B cell (primary cell): ENCODE measurements around the gene TNIK. TPM values are rescaled to one million over a fixed set of nuclear protein-coding genes. Genes with fewer than 3 reads are reported as not detected.

Experiments used
- ATAC-seq: fragments of 200-7000 bp; cut with Tn5 transposase; one replicate; pipeline ENCODE4 v1.10.0; 2021; ENCODE audit warnings: low read depth, mild to moderate bottlenecking, moderate number of reproducible peaks, moderate library complexity
- CTCF ChIA-PET: fragments of 350-600 bp; sonication (Branson Sonifier 250); formaldehyde crosslinking; loops from one replicate; lab custom pipeline; 2021; ENCODE audit warnings: antibody characterized with exemption, inconsistent platforms; lab: Charles Lee
- POLR2A ChIA-PET: fragments of 350-600 bp; sonication (Branson Sonifier 250); formaldehyde crosslinking; loops from one replicate; lab custom pipeline; 2021; ENCODE audit warnings: antibody characterized with exemption; lab: Charles Lee
- DNase-seq: peaks from one replicate; pipeline ENCODE4 v3.0.0; 2013
- H2AFZ ChIP-seq: 2 replicates; pipeline ENCODE4 v1.6.1; 2012; ENCODE audit warnings: mild to moderate bottlenecking, low read depth, low read length; ENCODE audit not compliant: insufficient read depth, poor library complexity, severe bottlenecking
- H3K27ac ChIP-seq, 2 donors: 1 replicate in 1 of 2; 2 replicates in 1 of 2; pipeline ENCODE4 v1.5.1; 2012 to 2013; ENCODE audit warnings: low read length in 2 of 2, mild to moderate bottlenecking in 2 of 2, moderate library complexity in 1 of 2
- H3K27me3 ChIP-seq, 4 experiments: fragments of 200-600 bp in 1 of 4; sonication (generic) in 1 of 4; replicated peaks in 1 of 4; 1 replicate in 2 of 4; 2 replicates in 2 of 4; pipeline versions ENCODE4 v1.6.1 to v1.7.0; 2013 to 2016; ENCODE audit warnings: low read length in 3 of 4, mild to moderate bottlenecking in 2 of 4, mixed read lengths in 1 of 4, moderate library complexity in 1 of 4; ENCODE audit not compliant: insufficient read depth in 4 of 4, control insufficient read depth in 3 of 4; ENCODE audit errors: control extremely low read depth in 1 of 4
- H3K36me3 ChIP-seq, 2 experiments: replicated peaks in 1 of 2; 1 replicate in 1 of 2; 2 replicates in 1 of 2; pipeline versions ENCODE4 v1.6.1 to v1.7.1; 2013; ENCODE audit warnings: low read length in 1 of 2; ENCODE audit not compliant: insufficient read depth in 2 of 2, control insufficient read depth in 1 of 2; ENCODE audit errors: control extremely low read depth in 1 of 2, extremely low read depth in 1 of 2
- H3K4me1 ChIP-seq, 2 donors: fragments of 200-600 bp in 1 of 2; sonication (generic) in 1 of 2; 1 replicate in 1 of 2; 2 replicates in 1 of 2; pipeline versions ENCODE4 v1.5.1 to v1.6.1; 2013 to 2017; ENCODE audit warnings: low read length in 2 of 2; ENCODE audit not compliant: control insufficient read depth in 2 of 2, insufficient read depth in 2 of 2
- H3K4me2 ChIP-seq: replicated peaks from 2 replicates; pipeline ENCODE3; 2012; ENCODE audit warnings: mild to moderate bottlenecking, low read depth, low read length; ENCODE audit not compliant: poor library complexity, severe bottlenecking
- H3K4me3 ChIP-seq, 5 experiments: fragments of 200-600 bp in 1 of 5; sonication (generic) in 1 of 5; 1 replicate in 3 of 5; 2 replicates in 2 of 5; pipeline versions ENCODE4 v1.5.1 to v1.7.0; 2011 to 2016; ENCODE audit warnings: low read length in 4 of 5, mild to moderate bottlenecking in 4 of 5, low read depth in 2 of 5, control low read depth in 1 of 5, moderate library complexity in 1 of 5; ENCODE audit not compliant: insufficient read depth in 1 of 5; ENCODE audit errors: control extremely low read depth in 1 of 5, extremely low read depth in 1 of 5
- H3K79me2 ChIP-seq: fragments of 200-600 bp; sonication (generic); one replicate; pipeline ENCODE4 v1.6.0; 2016; ENCODE audit warnings: low read length; ENCODE audit not compliant: control insufficient read depth, insufficient read depth
- H3K9ac ChIP-seq: fragments of 200-600 bp; sonication (generic); 2 replicates; pipeline ENCODE4 v1.6.1; 2017; ENCODE audit warnings: mild to moderate bottlenecking, low read length, moderate library complexity
- H3K9me3 ChIP-seq, 3 donors: one replicate each; pipeline versions ENCODE4 v1.6.1 to v1.7.1; 2013; ENCODE audit warnings: low read length in 2 of 3; ENCODE audit not compliant: control insufficient read depth in 2 of 3, insufficient read depth in 1 of 3; ENCODE audit errors: control extremely low read depth in 1 of 3
- H4K20me1 ChIP-seq: 2 replicates; pipeline ENCODE4 v1.6.0; 2012; ENCODE audit warnings: mild to moderate bottlenecking, low read length; ENCODE audit not compliant: insufficient read depth, control insufficient read depth, poor library complexity, severe bottlenecking
- H3K27ac Mint-ChIP-seq: one replicate; pipeline ENCODE4 v1.8.0; 2021; ENCODE audit warnings: mixed read lengths
- H3K27me3 Mint-ChIP-seq: one replicate; pipeline ENCODE4 v1.8.0; 2021; ENCODE audit warnings: mixed read lengths
- H3K4me1 Mint-ChIP-seq: one replicate; pipeline ENCODE4 v1.8.0; 2021; ENCODE audit warnings: mixed read lengths
- H3K4me3 Mint-ChIP-seq: one replicate; pipeline ENCODE4 v1.8.0; 2021; ENCODE audit warnings: mixed read lengths
- H3K9me3 Mint-ChIP-seq: one replicate; pipeline ENCODE4 v1.8.0; 2022; ENCODE audit warnings: mixed read lengths; ENCODE audit not compliant: insufficient read depth
- CTCF ChIP-seq: fragments of 200-600 bp; IDR thresholded peaks from one replicate; pipeline ENCODE4 v1.8.0; 2022; ENCODE audit warnings: antibody characterized with exemption, mild to moderate bottlenecking
- EZH2 ChIP-seq: IDR thresholded peaks from 2 replicates; pipeline ENCODE4 v1.6.1; 2012; ENCODE audit warnings: borderline replicate concordance, low read depth, mild to moderate bottlenecking, moderate library complexity, low read length; ENCODE audit not compliant: insufficient read depth, poor library complexity, severe bottlenecking
- WGBS: methylation state at CpG from one replicate; pipeline ENCODE4 v1.1.5; 2013; ENCODE audit warnings: missing lambda C conversion rate; ENCODE audit not compliant: insufficient coverage; 5-methylcytosine and 5-hydroxymethylcytosine counted together
- intact Hi-C: fragments of 100-400 bp; cut with micrococcal nuclease; formaldehyde crosslinking; loops from one replicate; pipeline ENCODE4 v1.10.0; 2022
- polyA plus RNA-seq: library from polyadenylated mRNA; depleted of rRNA; stranded (reverse); fragments of >200 nt; gene quantifications from 2 replicates; pipeline ENCODE4 v1.2.3, GENCODE V29; 2012
- total RNA-seq, 2 donors: library from RNA; stranded (reverse); fragments of 120-200 nt in 1 of 2; gene quantifications; 1 replicate in 1 of 2; 2 replicates in 1 of 2; pipeline versions ENCODE4 v1.2.3 to v1.2.4, GENCODE V29; 2013 to 2022

The TNIK gene
- total and polyA plus RNA-seq, 2 donors (not counting 1 experiment from before 2014, with no cell fraction given): 0.66 to 7.7 TPM

GRCh38 chr3:171230865-171231264 lies 229.3 kb downstream of the TNIK start:
- Mint-ChIP-seq H3K27me3 (no peaks in the 10 kb centered on the region), H3K27ac (no peak overlapping the region), H3K9me3 (peaks cover 2% of the 10 kb centered on the region), H3K4me3 (no peak overlapping the region), H3K4me1 (no peaks in the 10 kb centered on the region)
- WGBS: 89% methylated on average over 3 of the region's 4 CpGs
- Histone ChIP-seq H3K9ac (no peak overlapping the region), H3K4me1 (no peaks in the 10 kb centered on the region), H3K36me3 (no peaks in the 10 kb centered on the region), H3K9me3 (peaks cover 0 to 2% (median 0%) of the 10 kb centered on the region in 3 donors), H2AFZ (no peak overlapping the region), H3K27me3 (no peaks in the 10 kb centered on the region), H3K4me3 (no peak overlapping the region), H4K20me1 (no peaks in the 10 kb centered on the region), H3K27ac (no peak overlapping the region), H3K4me2 (no peak overlapping the region), H3K79me2 (no peaks in the 10 kb centered on the region)
- ChIA-PET POLR2A (no interaction called here), CTCF (no interaction called here)
- intact Hi-C loops: no loop called here
- DNase-seq (no peak), ATAC-seq (no peak)
- TF ChIP-seq CTCF: no peak
- no peak for TF ChIP-seq EZH2

- Histone ChIP-seq H3K9ac (no peak overlapping the region), H3K27me3 (no peaks in the 10 kb centered on the region), H4K20me1 (no peaks in the 10 kb centered on the region), H3K9me3 (peaks cover 0 to 5% (median 0%) of the 10 kb centered on the region in 3 donors), H3K4me1 (no peaks in the 10 kb centered on the region), H3K4me2 (no peak overlapping the region), H3K79me2 (no peaks in the 10 kb centered on the region), H2AFZ (no peak overlapping the region), H3K4me3 (no peak overlapping the region), H3K27ac (no peak overlapping the region), H3K36me3 (no peaks in the 10 kb centered on the region)
- no peak overlapping the region for H3K4me3 Mint-ChIP-seq
- no peak overlapping the region for H3K27ac Mint-ChIP-seq
- no peak for ATAC-seq
- intact Hi-C loops: no loop called here
- H3K4me1 Mint-ChIP-seq: no peaks in the 10 kb centered on the region
- no peak for TF ChIP-seq EZH2
- TF ChIP-seq CTCF: no peak
- no peaks in the 10 kb centered on the region for H3K27me3 Mint-ChIP-seq
- peaks cover 2% of the 10 kb centered on the region for H3K9me3 Mint-ChIP-seq
- CTCF ChIA-PET: no interaction called here
- 100% methylated on average over 1 of the region's 2 CpGs for WGBS
- POLR2A ChIA-PET: no interaction called here
- DNase-seq: no peak
These were observed 231.0 kb downstream of the TNIK start for GRCh38 chr3:171229173-171229572.
